SU-DHL-6 (cell line): ENCODE measurements around the gene OR11H6.

ENCODE experiments used
- H2AFZ ChIP-seq: fragments of 200-600 bp; sonication (generic); 2 replicates; pipeline ENCODE4 v1.6.1; 2014; ENCODE audit warnings: low read depth, mild to moderate bottlenecking, moderate library complexity, mixed read lengths, antibody characterized with exemption, low read length; ENCODE audit not compliant: severe bottlenecking
- H3F3A ChIP-seq: fragments of 200-600 bp; shearing (Covaris generic); 2 replicates; pipeline ENCODE4 v1.6.0; 2016; ENCODE audit warnings: antibody characterized with exemption, mild to moderate bottlenecking; ENCODE audit not compliant: insufficient read depth
- H3K27ac ChIP-seq: fragments of 200-600 bp; sonication (generic); 2 replicates; pipeline ENCODE4 v1.5.1; 2016; ENCODE audit warnings: low read depth, mild to moderate bottlenecking, low read length, moderate library complexity, mixed read lengths
- H3K27me3 ChIP-seq: fragments of 200-600 bp; sonication (generic), shearing (Covaris generic); 2 replicates; pipeline ENCODE4 v1.6.0; 2014; ENCODE audit warnings: mild to moderate bottlenecking, low read length
- H3K36me3 ChIP-seq: fragments of 200-600 bp; sonication (generic); 2 replicates; pipeline ENCODE4 v1.6.1; 2014; ENCODE audit warnings: mild to moderate bottlenecking, low read length, mixed read lengths
- H3K4me2 ChIP-seq: fragments of 300-600, 200-600 bp; shearing (Covaris generic), sonication (generic); 2 replicates; pipeline ENCODE4 v1.6.0; 2014; ENCODE audit warnings: low read length, low read depth, mild to moderate bottlenecking; ENCODE audit not compliant: poor library complexity, severe bottlenecking
- H3K4me3 ChIP-seq: fragments of 200-600 bp; sonication (generic); 2 replicates; pipeline ENCODE4 v1.5.1; 2014; ENCODE audit warnings: antibody characterized with exemption, low read length, mild to moderate bottlenecking, mixed read lengths; ENCODE audit not compliant: insufficient read depth, poor library complexity, severe bottlenecking
- H3K79me2 ChIP-seq: fragments of 200-600 bp; sonication (generic); 2 replicates; pipeline ENCODE4 v1.6.1; 2014; ENCODE audit warnings: mild to moderate bottlenecking, low read length, moderate library complexity; ENCODE audit not compliant: insufficient read depth
- H3K9ac ChIP-seq: fragments of 200-600 bp; sonication (generic); 2 replicates; pipeline ENCODE4 v1.7.0; 2014; ENCODE audit warnings: mild to moderate bottlenecking, low read length
- H3K9me2 ChIP-seq: fragments of 200-600 bp; sonication (generic); replicated peaks from 2 replicates; pipeline ENCODE4 v1.6.1; 2014; ENCODE audit warnings: low read length; ENCODE audit not compliant: insufficient read depth
- H3K9me3 ChIP-seq: fragments of 200-600 bp; sonication (generic); 2 replicates; pipeline ENCODE4 v1.6.1; 2014; ENCODE audit warnings: low read length, mixed read lengths; ENCODE audit not compliant: insufficient read depth
- H4K20me1 ChIP-seq: fragments of 200-600 bp; sonication (generic); 2 replicates; pipeline ENCODE4 v1.6.1; 2014; ENCODE audit warnings: low read depth, mild to moderate bottlenecking, antibody characterized with exemption, low read length, moderate library complexity, mixed read lengths
- CTCF ChIP-seq: fragments of 200-600 bp; sonication (generic); IDR thresholded peaks from one replicate; pipeline ENCODE4 v1.5.1; 2017; ENCODE audit warnings: antibody characterized with exemption, mild to moderate bottlenecking, low read length, moderate library complexity; ENCODE audit not compliant: insufficient read depth, poor library complexity, severe bottlenecking
- EZH2phosphoT487 ChIP-seq: fragments of 200-600 bp; sonication (generic), shearing (Covaris generic); conservative IDR thresholded peaks from 2 replicates; pipeline ENCODE4 v1.6.1; 2018; ENCODE audit warnings: mild to moderate bottlenecking, antibody characterized with exemption, low read length, moderate library complexity, mixed read lengths

The OR11H6 gene

GRCh38 chr14:20195911-20196310, 27.6 kb upstream of the OR11H6 start:
- Histone ChIP-seq H3K4me3 (no peak overlapping the region), H3K36me3 (no peaks in the 10 kb centered on the region), H3F3A (no peaks in the 10 kb centered on the region), H3K9ac (no peak overlapping the region), H3K9me2 (no peaks in the 10 kb centered on the region), H2AFZ (no peak overlapping the region), H3K79me2 (no peaks in the 10 kb centered on the region), H3K27me3 (no peaks in the 10 kb centered on the region), H3K4me2 (no peak overlapping the region), H4K20me1 (no peaks in the 10 kb centered on the region), H3K27ac (no peak overlapping the region), H3K9me3 (no peaks in the 10 kb centered on the region)
- TF ChIP-seq CTCF: no peak
- no peak for TF ChIP-seq EZH2phosphoT487

GRCh38 chr14:20197459-20197858, 26.1 kb upstream of the OR11H6 start:
- H3K27ac ChIP-seq: no peak overlapping the region
- no peaks in the 10 kb centered on the region for H3K27me3 ChIP-seq
- no peak overlapping the region for H3K9ac ChIP-seq
- H3F3A ChIP-seq: no peaks in the 10 kb centered on the region
- H3K79me2 ChIP-seq: no peaks in the 10 kb centered on the region
- no peaks in the 10 kb centered on the region for H3K9me3 ChIP-seq
- no peaks in the 10 kb centered on the region for H3K36me3 ChIP-seq
- no peaks in the 10 kb centered on the region for H4K20me1 ChIP-seq
- H2AFZ ChIP-seq: no peak overlapping the region
- no peak overlapping the region for H3K4me2 ChIP-seq
- TF ChIP-seq CTCF: no peak
- no peak for TF ChIP-seq EZH2phosphoT487
- no peaks in the 10 kb centered on the region for H3K9me2 ChIP-seq
- H3K4me3 ChIP-seq: no peak overlapping the region

- no peaks in the 10 kb centered on the region for H3K9me3 ChIP-seq
- H3K4me2 ChIP-seq: no peak overlapping the region
- H3F3A ChIP-seq: no peaks in the 10 kb centered on the region
- H3K27ac ChIP-seq: no peak overlapping the region
- H3K9ac ChIP-seq: no peak overlapping the region
- no peaks in the 10 kb centered on the region for H3K36me3 ChIP-seq
- no peak for TF ChIP-seq CTCF
- TF ChIP-seq EZH2phosphoT487: no peak
- H3K4me3 ChIP-seq: no peak overlapping the region
- no peaks in the 10 kb centered on the region for H4K20me1 ChIP-seq
- no peaks in the 10 kb centered on the region for H3K79me2 ChIP-seq
- no peak overlapping the region for H2AFZ ChIP-seq
- H3K9me2 ChIP-seq: no peaks in the 10 kb centered on the region
- no peaks in the 10 kb centered on the region for H3K27me3 ChIP-seq
These were observed 24.5 kb upstream of the OR11H6 start for GRCh38 chr14:20198991-20199390.

- H3K4me2 ChIP-seq: no peak overlapping the region
- H3K9me3 ChIP-seq: no peaks in the 10 kb centered on the region
- H4K20me1 ChIP-seq: no peaks in the 10 kb centered on the region
- H3F3A ChIP-seq: no peaks in the 10 kb centered on the region
- H3K9me2 ChIP-seq: no peaks in the 10 kb centered on the region
- H3K4me3 ChIP-seq: no peak overlapping the region
- H3K27ac ChIP-seq: no peak overlapping the region
- TF ChIP-seq CTCF: no peak
- H2AFZ ChIP-seq: no peak overlapping the region
- no peaks in the 10 kb centered on the region for H3K79me2 ChIP-seq
- no peaks in the 10 kb centered on the region for H3K27me3 ChIP-seq
- H3K36me3 ChIP-seq: no peaks in the 10 kb centered on the region
- no peak overlapping the region for H3K9ac ChIP-seq
These were observed 18.8 kb upstream of the OR11H6 start for GRCh38 chr14:20204721-20205120.
